HG03442 (cell line): ENCODE results near the gene ZNF346.

Experiments
- ATAC-seq: cut with Tn5 transposase; IDR thresholded peaks from one replicate; pipeline ENCODE4 v1.9.1; 2021; ENCODE audit warnings: mild to moderate bottlenecking, moderate library complexity; ENCODE audit not compliant: unreplicated experiment

Gene ZNF346

GRCh38 chr5:177092178-177093081, 69.9 kb downstream of the ZNF346 start:
- ATAC-seq = no peak

- no peak for ATAC-seq
Observed at GRCh38 chr5:177093082-177093712, 70.7 kb downstream of the ZNF346 start.

- ATAC-seq = no peak
Observed at GRCh38 chr5:177093803-177094202, 71.3 kb downstream of the ZNF346 start.

GRCh38 chr5:177094224-177095087, 72.0 kb downstream of the ZNF346 start:
- ATAC-seq = no peak

GRCh38 chr5:177095088-177095669, 72.7 kb downstream of the ZNF346 start:
- no peak for ATAC-seq

- no peak for ATAC-seq
Observed at GRCh38 chr5:177096162-177097015, 73.9 kb downstream of the ZNF346 start.

GRCh38 chr5:177097016-177097985, 74.8 kb downstream of the ZNF346 start:
- ATAC-seq = no peak

GRCh38 chr5:177098120-177098469, 75.6 kb downstream of the ZNF346 start:
- no peak for ATAC-seq

GRCh38 chr5:177098470-177099141, 76.1 kb downstream of the ZNF346 start:
- no peak for ATAC-seq

GRCh38 chr5:177099422-177100093, 77.1 kb downstream of the ZNF346 start:
- ATAC-seq = no peak

- no peak for ATAC-seq
Observed at GRCh38 chr5:177100714-177101121, 78.2 kb downstream of the ZNF346 start.

GRCh38 chr5:177103523-177104253, 81.2 kb downstream of the ZNF346 start:
- ATAC-seq = no peak

GRCh38 chr5:177105691-177106476, 83.4 kb downstream of the ZNF346 start:
- ATAC-seq = no peak

GRCh38 chr5:177107159-177107558, 84.7 kb downstream of the ZNF346 start:
- ATAC-seq = no peak

GRCh38 chr5:177109810-177110209, 87.3 kb downstream of the ZNF346 start:
- ATAC-seq = no peak

GRCh38 chr5:177111720-177112394, 89.4 kb downstream of the ZNF346 start:
- no peak for ATAC-seq
